Endothelial cell of hepatic sinusoid (primary cell): ENCODE results near the gene GLG1.

Experiments used
- in situ Hi-C: cut with HindIII; loops from 2 replicates; pipeline ENCODE4 v1.10.0; 2017; ENCODE audit warnings: low sequenced_read_pairs

The GLG1 gene

DNA sequence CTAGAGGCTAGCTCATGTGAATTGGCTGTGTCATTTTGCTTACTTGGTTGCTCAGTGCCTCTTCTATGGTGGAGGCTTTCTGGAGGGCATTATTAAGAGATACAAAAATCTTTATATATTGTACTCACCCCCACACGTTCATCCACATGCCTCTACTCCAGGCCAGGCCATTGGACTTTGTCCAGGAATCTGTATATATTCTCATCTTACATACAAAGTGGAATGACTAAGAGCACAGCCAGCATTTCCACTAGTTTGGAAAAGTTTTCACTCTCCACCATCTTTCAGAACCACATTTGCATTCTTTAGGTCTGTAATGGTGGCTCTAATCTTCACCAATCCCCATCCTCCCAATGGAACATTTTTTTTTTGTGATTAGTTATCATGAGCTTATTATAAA lies 4.8 kb upstream of the GLG1 start:
- in situ Hi-C loops = no loop called here

DNA sequence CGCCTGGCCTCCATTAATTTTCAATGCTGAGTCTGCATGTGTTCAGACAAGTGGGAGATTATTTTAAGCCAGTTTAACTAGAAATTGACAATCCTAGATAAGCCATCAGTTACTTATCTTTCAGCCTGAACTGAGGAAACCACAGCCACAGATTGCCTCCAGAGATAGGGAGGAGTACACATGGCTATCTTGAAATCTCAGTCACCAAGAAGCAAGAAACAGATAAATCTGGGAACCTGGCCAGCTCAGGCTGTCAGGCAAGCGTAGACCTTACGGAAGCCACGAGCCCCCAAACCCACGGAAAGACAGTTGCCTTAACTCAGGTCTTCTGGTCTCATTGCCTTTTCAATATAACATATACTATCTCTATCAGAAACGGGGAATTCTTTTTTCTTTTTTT lies 2.0 kb upstream of the GLG1 start:
- in situ Hi-C loops = loop anchor here (5.0 kb wide), 1 partner anchor 47 kb away; no protein-coding TSS in a partner anchor

DNA sequence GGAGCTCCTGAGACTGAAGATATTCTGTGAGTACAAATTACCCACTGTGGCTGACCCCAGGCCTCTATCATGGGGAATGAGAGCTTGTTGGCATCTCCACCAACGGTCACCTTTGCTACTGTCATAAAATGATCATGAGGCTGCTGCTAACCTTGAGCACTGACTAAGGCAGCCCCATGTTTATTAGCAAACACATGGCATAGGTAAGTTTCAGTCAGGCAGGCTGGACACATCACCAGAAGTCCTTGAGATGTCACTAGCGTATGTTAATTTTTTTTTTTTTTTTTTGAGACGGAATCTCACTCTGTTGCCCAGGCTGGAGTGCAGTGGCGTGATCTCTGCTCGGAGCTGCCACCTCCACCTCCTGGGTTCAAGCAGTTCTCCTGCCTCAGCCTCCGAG lies 1.5 kb upstream of the GLG1 start:
- in situ Hi-C loops = loop anchor here (5.0 kb wide), 1 partner anchor 46 kb away; no protein-coding TSS in a partner anchor

DNA sequence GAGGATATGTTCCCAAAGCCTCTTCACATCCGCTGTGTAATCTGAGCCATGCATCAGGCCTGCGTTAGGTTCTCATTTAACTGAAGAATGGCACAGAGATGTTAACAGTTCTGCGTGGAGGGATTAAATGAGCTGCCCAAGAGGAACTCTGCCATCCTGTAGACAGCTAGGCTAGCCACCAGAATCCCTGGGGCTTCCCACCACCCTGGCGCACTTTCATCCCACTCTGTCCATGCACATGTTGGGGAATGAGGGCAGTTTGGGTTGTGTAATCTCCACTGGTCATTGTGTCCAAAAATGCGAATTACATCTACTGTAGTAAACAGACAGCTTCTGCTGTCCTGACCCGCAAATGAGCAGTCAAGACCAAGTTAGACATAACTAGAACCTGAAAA lies 1.0 kb upstream of the GLG1 start:
- in situ Hi-C loops = loop anchor here (5.0 kb wide), 1 partner anchor 46 kb away; no protein-coding TSS in a partner anchor

DNA sequence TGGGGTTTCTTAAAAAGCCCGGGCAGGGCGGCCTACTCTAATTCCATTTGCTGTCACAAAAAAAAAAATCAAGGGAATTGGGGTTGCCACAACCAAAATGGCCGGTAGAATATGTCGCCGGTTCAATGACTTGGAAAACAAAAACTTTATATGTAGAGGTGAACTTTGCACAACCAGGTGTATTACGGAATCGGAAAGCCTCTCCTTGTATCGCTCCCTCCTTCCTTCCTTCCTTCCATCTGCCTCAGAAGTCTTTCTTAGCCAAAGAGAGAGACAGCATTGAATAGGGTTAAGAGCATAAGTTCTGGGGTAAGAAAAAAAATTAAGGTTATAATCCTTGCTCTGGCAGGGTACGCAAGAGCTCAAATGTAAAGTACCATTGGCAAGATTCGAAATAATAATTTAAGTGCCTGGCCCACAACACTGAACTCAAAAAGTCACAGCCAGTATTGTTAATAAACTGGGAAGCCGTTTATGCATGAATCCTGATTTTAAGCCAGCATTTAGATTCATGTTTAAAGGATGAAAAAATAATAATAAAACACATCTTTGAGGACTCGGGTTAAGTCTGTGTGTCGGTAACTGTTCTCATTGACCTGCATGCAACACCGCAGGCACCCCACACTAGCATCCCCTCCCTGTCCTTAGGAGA lies 522 bp upstream of the GLG1 start:
- in situ Hi-C loops = loop anchor here (5.0 kb wide), 1 partner anchor 45 kb away; no protein-coding TSS in a partner anchor

DNA sequence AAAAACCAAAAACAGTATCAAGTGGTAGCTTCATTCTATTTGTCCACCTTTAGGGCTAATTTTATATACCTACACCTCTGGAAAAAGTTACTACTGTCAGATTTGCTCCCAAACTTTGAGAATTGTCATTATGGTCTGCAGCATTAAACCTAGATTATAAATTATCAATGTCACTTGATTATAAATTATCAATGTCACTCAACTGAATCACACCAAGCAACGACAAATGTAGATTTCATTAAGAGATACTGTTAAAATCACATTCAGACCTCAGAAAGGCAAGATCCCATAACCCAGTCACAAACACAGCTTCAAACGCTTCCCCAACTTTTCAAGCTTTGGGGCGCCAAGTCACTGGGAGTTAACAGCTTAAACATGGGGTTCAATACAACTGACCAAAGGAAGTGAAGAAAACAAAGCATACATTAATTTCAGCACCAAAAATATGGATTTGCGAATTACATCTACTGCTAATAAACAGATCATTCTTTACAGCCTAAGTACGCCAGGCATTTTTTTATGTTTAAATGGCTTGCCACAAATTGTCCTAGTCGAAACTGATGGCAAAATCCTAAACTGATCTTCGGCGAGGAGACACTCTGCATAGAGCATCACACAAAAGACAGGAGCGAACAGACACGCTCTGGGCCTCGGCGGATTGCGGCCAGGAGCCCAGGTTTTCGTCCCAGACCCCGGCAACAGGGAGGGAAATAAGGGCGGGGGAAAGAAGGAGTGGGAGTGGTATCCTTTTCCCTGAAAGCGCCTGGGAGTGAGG lies 981 bp downstream of the GLG1 start:
- in situ Hi-C loops = loop anchor here (5.0 kb wide), 1 partner anchor 44 kb away; no protein-coding TSS in a partner anchor

DNA sequence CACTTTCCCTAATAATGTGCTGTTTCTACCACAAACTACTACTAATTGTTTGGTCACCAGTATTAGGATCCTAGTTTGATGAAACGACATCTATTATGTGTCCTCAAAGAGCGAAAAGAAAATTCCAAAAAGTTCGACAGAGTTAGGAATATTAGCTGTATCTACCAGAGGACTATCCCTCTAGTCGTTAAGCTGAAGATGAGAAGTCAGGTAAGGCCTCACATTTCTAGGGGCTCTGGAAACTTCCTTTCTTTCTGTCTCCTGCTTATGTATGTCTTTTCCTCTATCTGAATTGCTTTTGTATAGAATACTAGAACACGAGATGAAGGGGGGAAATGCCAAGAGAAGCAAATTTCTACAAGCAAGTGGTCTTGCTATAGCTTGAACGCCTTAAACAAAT lies 1.6 kb downstream of the GLG1 start:
- in situ Hi-C loops = loop anchor here (5.0 kb wide), 1 partner anchor 43 kb away; no protein-coding TSS in a partner anchor

DNA sequence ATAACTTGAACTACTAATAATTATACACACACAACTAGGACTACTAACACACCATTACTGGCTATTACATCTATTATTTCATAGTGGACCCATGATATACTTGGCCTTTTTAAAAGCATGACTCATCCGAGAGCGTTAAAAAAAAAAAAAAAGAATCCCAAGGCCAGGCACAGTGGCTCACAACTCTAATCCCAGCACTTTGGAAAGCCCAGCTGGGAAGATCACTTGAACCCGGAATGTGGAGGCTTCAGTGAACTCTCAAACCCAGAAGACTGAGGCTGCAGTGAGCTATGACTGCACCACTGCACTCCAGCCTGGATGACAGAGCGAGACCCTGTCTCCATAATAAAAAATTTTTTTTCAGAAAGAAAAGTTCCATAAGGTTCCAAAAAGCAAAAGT lies 3.1 kb downstream of the GLG1 start:
- in situ Hi-C loops = no loop called here

DNA sequence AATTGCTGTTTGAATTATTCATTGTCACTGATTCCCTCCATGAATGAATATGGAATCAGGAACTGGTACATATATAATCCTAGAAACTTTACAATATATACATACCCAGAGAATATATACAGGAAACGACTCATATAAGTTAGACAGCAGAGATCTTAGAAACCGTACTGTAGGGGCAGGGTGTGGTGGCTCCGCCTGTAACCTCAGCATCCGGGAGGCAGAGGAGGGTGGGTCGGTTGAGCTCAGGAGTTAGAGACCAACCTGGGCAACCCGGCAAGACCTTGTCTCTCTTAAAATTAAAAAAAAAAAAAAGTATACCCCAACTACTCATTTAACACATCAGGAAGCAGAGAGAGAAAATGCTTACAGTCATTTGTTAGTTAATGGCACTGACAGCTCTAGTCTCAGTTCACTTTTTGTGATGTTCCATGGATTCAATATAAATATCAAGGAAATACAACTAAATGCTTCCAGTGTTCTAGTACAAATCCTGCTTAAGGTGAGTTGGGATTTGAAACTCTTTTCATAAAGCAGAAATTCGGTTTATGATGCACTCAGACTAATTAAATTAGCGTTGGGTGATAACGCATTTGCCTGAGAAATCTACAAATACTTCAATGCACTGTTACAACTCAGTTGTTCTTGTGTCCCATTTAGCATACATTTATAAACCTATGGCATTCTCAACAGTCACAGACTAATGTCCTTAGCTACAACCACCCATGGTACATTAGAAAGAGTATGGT lies 5.6 kb downstream of the GLG1 start:
- in situ Hi-C loops = no loop called here

DNA sequence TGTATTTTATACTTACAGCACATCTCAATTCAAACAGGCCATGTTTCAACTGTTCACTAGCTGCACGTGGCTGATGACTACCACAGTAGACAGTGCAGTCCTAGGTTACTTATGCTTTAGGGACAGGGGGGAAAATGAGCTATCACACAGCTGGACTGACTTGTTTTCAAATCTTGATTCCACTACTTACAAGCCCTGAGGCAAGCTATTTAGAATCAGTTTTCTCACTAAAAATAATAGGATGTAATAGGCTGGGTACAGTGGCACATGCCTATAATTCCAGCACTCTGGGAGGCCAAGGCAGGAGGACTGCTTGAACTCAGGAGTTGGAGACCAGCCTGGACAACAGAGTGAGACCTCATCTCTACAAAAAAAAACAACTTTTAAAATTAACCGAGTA lies 10.3 kb downstream of the GLG1 start:
- in situ Hi-C loops = no loop called here

DNA sequence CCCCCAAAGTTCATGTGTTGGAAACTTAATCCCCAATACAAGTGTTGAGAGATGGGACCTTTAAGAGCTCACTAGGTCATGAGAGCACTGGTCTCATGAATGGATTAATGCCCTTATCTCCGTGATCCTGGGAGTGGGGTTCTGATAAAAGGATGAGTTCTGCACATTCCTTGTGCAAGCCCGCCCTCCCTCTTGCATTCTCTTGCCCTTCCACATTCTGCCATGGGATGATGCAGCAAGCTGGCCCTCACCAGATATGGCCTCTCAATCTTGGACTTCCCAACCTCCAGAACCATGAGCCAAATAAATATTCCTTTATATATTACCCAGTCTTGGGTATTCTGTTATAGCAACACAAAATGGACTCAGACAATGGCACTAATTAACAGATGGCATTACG lies 14.1 kb downstream of the GLG1 start:
- in situ Hi-C loops = no loop called here

DNA sequence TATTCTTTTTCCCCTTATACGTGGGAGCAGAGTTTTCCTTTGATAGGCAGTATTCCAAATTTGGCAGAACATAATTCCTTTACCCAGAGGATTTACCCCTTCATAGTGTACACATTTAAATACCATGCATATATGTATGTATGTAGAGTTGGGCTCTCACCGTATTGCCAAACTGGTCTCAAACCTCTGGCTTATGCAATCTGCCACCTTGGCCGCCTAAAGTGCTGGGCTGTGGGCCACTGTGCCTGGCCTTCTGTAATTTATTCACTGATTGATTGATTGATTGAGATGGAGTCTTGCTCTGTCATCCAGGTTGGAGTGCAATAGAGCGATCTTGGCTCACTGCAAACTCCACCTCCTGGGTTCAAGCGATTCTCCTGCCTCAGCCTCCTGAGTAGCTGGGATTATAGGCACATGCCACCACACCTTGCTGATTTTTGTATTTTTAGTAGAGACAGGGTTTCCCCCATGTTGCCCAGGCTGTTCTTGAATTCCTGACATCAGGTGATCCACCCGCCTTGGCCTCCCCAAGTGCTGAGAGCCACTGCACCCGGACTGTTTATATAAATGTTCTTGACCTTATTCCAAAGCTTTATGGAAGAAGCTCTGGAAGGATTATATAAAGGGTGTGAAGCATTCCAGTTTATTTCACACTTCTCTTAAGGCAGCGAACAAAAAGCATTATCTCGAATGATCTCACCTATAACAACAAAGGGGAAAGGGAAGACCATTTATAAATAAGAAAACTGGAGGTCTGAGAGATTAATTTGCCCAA lies 14.9 kb downstream of the GLG1 start:
- in situ Hi-C loops = no loop called here

DNA sequence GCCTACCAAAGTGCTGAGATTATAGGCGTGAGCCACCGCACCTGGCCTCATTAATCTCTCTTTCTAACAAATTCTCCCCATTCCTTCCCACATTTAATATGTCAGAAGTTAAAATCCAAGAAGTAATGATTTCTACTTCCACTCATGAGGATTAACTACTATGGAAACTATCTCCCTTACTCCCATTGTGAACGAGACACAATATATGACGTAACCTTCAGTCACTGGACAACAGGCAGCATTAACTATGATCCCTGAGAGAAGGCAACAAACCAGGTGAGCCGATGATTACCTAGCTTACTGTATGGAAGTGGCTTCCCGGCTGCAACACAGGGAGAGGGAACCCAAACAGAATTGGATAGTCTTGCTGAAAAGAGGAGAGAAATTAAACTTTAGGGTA lies 20.0 kb downstream of the GLG1 start:
- in situ Hi-C loops = no loop called here

DNA sequence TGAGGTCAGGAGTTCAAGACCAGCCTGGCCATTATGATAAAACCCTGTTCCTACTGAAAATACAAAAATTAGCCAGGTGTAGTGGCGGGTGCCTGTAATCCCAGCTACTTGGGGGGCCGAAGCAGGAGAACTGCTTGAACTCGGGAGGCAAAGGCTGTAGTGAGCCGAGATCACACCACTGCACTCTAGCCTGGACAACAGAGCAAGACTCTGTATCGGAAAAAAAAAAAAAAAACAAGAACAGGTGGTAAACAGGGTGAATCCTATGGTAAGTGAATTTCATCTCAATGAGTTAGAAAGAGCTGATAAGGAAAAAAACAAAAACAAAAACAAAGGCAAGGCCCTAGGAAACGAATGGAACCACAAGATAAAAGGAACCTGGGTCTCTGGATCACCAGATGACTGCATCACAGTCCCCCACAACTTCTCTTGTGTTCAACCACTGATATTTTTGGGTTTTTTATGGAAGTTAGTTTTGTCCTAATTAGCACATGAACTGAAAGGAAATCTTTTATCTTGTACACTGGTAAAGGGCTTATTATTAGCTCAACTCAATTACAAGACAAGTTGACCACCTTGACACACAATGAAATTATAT lies 21.0 kb downstream of the GLG1 start:
- in situ Hi-C loops = no loop called here

DNA sequence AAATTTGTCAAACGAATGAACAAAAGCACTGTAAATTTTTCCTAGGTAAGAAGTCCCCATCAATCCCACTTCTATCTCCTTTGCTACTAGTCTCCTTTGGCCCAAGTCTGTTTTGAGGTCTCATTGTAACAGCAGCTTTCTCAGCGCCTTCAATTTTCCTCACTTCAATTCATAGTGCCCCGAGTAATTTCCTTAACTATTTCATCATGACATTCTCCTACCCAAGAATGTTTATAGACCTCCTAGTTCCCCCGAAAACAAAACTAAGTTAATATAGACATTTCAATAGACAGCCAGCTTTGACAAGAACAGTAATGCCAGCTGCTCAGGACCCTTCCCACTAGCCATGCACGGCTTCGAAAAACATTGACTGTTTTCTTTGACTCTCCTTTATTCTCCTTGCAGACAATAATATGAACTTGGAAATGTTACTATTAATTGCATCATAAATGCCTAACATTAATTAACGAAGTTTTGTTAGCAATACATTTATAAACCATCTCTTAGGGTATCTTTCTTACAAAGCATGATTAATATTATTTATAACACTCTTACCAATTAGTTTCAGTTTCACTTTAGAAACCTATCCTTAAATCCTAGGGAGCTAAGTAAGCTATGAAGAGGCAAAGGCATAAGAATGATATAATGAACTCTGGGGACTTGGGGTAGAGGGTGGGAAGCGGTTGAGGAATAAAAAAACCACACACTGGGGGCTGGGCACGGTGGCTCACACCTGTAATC lies 22.8 kb downstream of the GLG1 start:
- in situ Hi-C loops = no loop called here

DNA sequence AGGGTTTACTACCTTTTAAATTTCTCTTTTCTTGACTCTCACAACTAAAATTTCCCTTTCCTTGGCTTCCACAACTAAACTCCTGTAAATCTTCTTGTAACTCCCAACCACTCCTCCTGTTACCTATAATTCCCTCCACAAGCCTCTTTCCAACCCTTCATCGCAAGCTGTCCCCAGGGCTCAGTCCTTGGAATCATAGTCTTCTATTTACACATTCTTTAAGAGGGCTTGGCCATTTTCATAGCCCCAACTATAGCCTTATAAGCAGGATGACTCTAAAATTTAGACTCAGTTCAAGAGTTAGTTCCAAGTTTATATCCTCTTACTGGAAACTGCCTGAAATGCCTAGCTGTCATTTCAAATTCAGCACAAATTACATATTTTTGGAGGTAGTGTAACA lies 23.9 kb downstream of the GLG1 start:
- in situ Hi-C loops = no loop called here

DNA sequence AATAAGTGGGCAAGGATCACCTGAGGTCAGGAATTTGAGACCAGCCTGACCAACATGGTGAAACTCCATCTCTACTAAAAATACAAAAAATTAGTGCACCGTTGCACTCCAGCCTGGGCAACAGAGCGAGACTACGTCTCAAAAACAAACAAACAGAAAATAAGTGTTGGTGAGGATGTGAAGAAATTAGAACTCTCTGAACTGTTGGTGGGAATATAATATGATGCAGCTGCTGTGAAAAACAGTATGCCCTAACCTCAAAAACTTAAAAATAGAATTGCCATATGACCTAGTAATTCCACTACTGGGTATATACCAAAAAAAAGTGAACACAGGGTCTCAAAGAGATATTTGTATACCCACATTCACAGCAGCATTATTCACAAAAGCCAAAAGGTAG lies 26.1 kb downstream of the GLG1 start:
- in situ Hi-C loops = no loop called here

DNA sequence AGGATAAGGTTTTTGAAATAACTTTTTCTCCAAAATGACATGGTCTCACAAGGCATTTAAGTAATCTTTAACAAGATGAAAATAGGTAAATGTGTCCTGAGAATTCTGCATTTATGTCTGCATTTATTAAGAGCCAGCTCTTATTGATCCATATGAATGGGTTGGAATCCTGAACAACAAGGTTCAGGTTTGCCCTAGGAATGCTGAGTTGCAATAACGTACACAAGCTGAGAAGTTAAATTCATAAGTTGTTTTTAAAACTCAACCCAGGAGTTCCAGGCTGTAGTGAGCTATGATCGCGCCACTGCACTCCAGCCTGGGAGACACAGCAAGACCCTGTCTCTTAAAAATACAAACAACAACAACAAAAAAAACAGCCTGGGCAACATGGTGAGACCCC lies 28.1 kb downstream of the GLG1 start:
- in situ Hi-C loops = no loop called here

DNA sequence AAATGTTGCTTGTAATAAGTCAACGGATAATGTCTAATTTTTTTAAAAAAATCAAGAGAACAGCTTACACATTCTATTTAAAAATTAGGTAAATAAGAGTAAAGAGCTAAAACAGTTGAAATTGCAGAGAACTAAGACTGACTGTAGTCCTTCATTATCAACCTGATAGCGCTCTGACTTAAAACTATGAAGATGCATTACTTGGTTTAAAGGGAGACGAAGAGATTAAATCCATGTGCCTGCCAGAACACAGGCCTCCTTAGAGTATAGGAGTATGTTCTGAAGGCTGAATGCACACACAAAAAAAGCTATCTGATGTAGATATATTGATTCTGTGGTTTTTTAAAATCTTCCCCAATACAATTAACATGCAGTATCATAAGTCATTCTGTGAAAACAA lies 28.5 kb downstream of the GLG1 start:
- in situ Hi-C loops = no loop called here

DNA sequence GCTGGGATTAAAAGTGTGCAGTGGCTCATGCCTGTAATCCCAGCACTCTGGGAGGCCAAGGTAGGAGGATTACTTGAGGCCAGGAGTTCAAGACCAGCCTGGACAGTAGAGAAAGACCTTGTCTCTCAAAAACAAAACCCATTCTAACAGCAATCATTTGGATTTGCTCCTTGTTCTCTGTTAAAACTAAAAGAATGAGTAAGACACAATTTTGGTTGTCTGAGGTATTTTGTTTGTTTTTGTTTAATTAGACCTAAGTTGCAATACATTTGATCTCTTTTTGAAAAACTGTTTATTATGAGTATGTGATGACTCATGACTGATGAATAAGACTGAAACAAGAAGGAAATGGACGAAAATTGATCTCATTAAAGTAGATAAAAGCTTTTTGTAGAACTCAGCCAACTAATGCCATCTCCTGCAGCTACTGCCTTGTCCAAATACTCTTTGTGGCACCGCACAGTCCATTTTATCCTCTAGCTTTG lies 29.0 kb downstream of the GLG1 start:
- in situ Hi-C loops = no loop called here
